CD4-positive, CD25-positive, alpha-beta regulatory T cell (primary cell): ENCODE measurements around the gene DACT3. TPM values are rescaled to one million over a fixed set of nuclear protein-coding genes. Genes with fewer than 3 reads are reported as not detected.

Experiments
- ATAC-seq, 2 donors: fragments of 150-1000 bp; cut with Tn5 transposase; one replicate each; pipeline ENCODE4 v1.10.0; 2021; ENCODE audit warnings: low read depth in 2 of 2, moderate number of reproducible peaks in 2 of 2, moderate library complexity in 1 of 2
- DNase-seq, 3 donors: peaks; one replicate each; pipeline versions ENCODE4 v3.0.0 to v3.0.0-alpha.2; 2012 to 2022; ENCODE audit warnings: mixed read lengths in 1 of 3
- H3K27ac ChIP-seq: one replicate; pipeline ENCODE4 v1.7.0; 2013; ENCODE audit warnings: mild to moderate bottlenecking, low read length; ENCODE audit not compliant: insufficient read depth, poor library complexity, severe bottlenecking
- H3K27me3 ChIP-seq: one replicate; pipeline ENCODE4 v1.7.0; 2013; ENCODE audit warnings: low read length; ENCODE audit not compliant: control insufficient read depth, insufficient read depth
- H3K36me3 ChIP-seq: one replicate; pipeline ENCODE4 v1.7.0; 2013; ENCODE audit warnings: mild to moderate bottlenecking, low read length, moderate library complexity; ENCODE audit not compliant: control insufficient read depth, insufficient read depth
- H3K4me1 ChIP-seq: 2 replicates; pipeline ENCODE4 v1.7.0; 2013; ENCODE audit warnings: mild to moderate bottlenecking, low read length; ENCODE audit not compliant: insufficient read depth, control insufficient read depth, poor library complexity, severe bottlenecking
- H3K4me3 ChIP-seq: one replicate; pipeline ENCODE4 v1.7.0; 2013; ENCODE audit warnings: low read depth, mild to moderate bottlenecking, low read length, moderate library complexity
- H3K9me3 ChIP-seq, 2 experiments: 1 replicate in 1 of 2; 2 replicates in 1 of 2; pipeline ENCODE4 v1.7.0; 2013; ENCODE audit warnings: low read length in 2 of 2, mild to moderate bottlenecking in 1 of 2, moderate library complexity in 1 of 2; ENCODE audit not compliant: control insufficient read depth in 2 of 2
- H3K27ac Mint-ChIP-seq, 3 donors: one replicate each; pipeline ENCODE4 v1.8.0; 2020 to 2022; ENCODE audit warnings: mild to moderate bottlenecking in 3 of 3, mixed read lengths in 3 of 3, moderate library complexity in 2 of 3
- H3K27me3 Mint-ChIP-seq: one replicate; pipeline ENCODE4 v1.8.0; 2022; ENCODE audit warnings: mild to moderate bottlenecking, mixed read lengths
- H3K36me3 Mint-ChIP-seq: one replicate; pipeline ENCODE4 v1.8.0; 2020; ENCODE audit warnings: mixed read lengths
- H3K4me1 Mint-ChIP-seq, 4 donors: one replicate each; pipeline ENCODE4 v1.8.0; 2020 to 2022; ENCODE audit warnings: mixed read lengths in 4 of 4, mild to moderate bottlenecking in 1 of 4
- H3K4me3 Mint-ChIP-seq, 4 donors: one replicate each; pipeline ENCODE4 v1.8.0; 2020 to 2022; ENCODE audit warnings: mild to moderate bottlenecking in 4 of 4, mixed read lengths in 4 of 4, moderate library complexity in 3 of 4
- H3K9me3 Mint-ChIP-seq, 7 donors: one replicate each; pipeline ENCODE4 v1.8.0; 2020 to 2022; ENCODE audit warnings: mixed read lengths in 7 of 7, mild to moderate bottlenecking in 3 of 7, moderate library complexity in 2 of 7
- polyA plus RNA-seq, 4 donors: library from polyadenylated mRNA; unstranded; fragments of 300-500 nt; fragmentation: Illumina TruSeq; gene quantifications; one replicate each; pipeline ENCODE4 v1.2.3, GENCODE V29; 2021
- total RNA-seq: library from RNA; stranded (reverse); gene quantifications from one replicate; pipeline ENCODE4 v1.2.3, GENCODE V29; 2022

DACT3 gene
- total and polyA plus RNA-seq, 5 donors from 2014 or later, result not detected

- Histone ChIP-seq H3K27me3 (no peaks in the 10 kb centered on the region), H3K27ac (no peak overlapping the region), H3K9me3 (no peaks in the 10 kb centered on the region), H3K4me1 (no peaks in the 10 kb centered on the region), H3K4me3 (no peak overlapping the region), H3K36me3 (peaks cover 92% of the 10 kb centered on the region)
- no peak overlapping the region for H3K27ac Mint-ChIP-seq
- ATAC-seq (no peak), DNase-seq (no peak)
- no peak overlapping the region for H3K4me3 Mint-ChIP-seq
- H3K4me1 Mint-ChIP-seq, result peaks cover 0 to 7% (median 5%) of the 10 kb centered on the region in 4 donors
- H3K36me3 Mint-ChIP-seq, result peaks cover 37% of the 10 kb centered on the region
- no peaks in the 10 kb centered on the region for H3K27me3 Mint-ChIP-seq
- H3K9me3 Mint-ChIP-seq, result no peaks in the 10 kb centered on the region
Observed at GRCh38 chr19:46696052-46696451, 35.1 kb upstream of the DACT3 start.

- Histone ChIP-seq H3K9me3 (no peaks in the 10 kb centered on the region), H3K27ac (no peak overlapping the region), H3K36me3 (peaks cover 90% of the 10 kb centered on the region), H3K4me3 (no peak overlapping the region), H3K4me1 (no peaks in the 10 kb centered on the region), H3K27me3 (no peaks in the 10 kb centered on the region)
- H3K4me1 Mint-ChIP-seq, result peaks cover 0 to 10% (median 4%) of the 10 kb centered on the region in 4 donors
- peak overlapping the region in 2 of 3 donors; percentile 36 to 47 for H3K27ac Mint-ChIP-seq
- H3K4me3 Mint-ChIP-seq, result no peak overlapping the region
- ATAC-seq (no peak), DNase-seq (no peak)
- peaks cover 39% of the 10 kb centered on the region for H3K36me3 Mint-ChIP-seq
- H3K9me3 Mint-ChIP-seq, result no peaks in the 10 kb centered on the region
- H3K27me3 Mint-ChIP-seq, result no peaks in the 10 kb centered on the region
Observed at GRCh38 chr19:46693760-46694159, 32.8 kb upstream of the DACT3 start.

GRCh38 chr19:46692918-46693722 lies 32.1 kb upstream of the DACT3 start:
- H3K9me3 ChIP-seq, result no peaks in the 10 kb centered on the region
- DNase-seq (no peak), ATAC-seq (no peak)
- H3K9me3 Mint-ChIP-seq, result no peaks in the 10 kb centered on the region
- H3K4me1 Mint-ChIP-seq, result peaks cover 0 to 10% (median 4%) of the 10 kb centered on the region in 4 donors
- H3K4me3 ChIP-seq, result no peak overlapping the region
- no peak overlapping the region for H3K4me3 Mint-ChIP-seq
- no peaks in the 10 kb centered on the region for H3K4me1 ChIP-seq
- H3K27ac Mint-ChIP-seq, result peak overlapping the region in 2 of 3 donors; percentile 47 to 59
- peaks cover 89% of the 10 kb centered on the region for H3K36me3 ChIP-seq
- no peaks in the 10 kb centered on the region for H3K27me3 ChIP-seq
- peaks cover 37% of the 10 kb centered on the region for H3K36me3 Mint-ChIP-seq
- H3K27me3 Mint-ChIP-seq, result no peaks in the 10 kb centered on the region
- no peak overlapping the region for H3K27ac ChIP-seq

GRCh38 chr19:46691948-46692347 lies 31.0 kb upstream of the DACT3 start:
- no peak for DNase-seq
- H3K36me3 Mint-ChIP-seq, result peaks cover 39% of the 10 kb centered on the region
- H3K27ac Mint-ChIP-seq, result no peak overlapping the region
- no peaks in the 10 kb centered on the region for H3K9me3 ChIP-seq
- peaks cover 0 to 10% (median 4%) of the 10 kb centered on the region in 4 donors for H3K4me1 Mint-ChIP-seq
- H3K27me3 Mint-ChIP-seq, result no peaks in the 10 kb centered on the region
- H3K27me3 ChIP-seq, result no peaks in the 10 kb centered on the region
- no peak overlapping the region for H3K27ac ChIP-seq
- ATAC-seq, result no peak
- H3K9me3 Mint-ChIP-seq, result no peaks in the 10 kb centered on the region
- no peaks in the 10 kb centered on the region for H3K4me1 ChIP-seq
- H3K4me3 ChIP-seq, result no peak overlapping the region
- H3K36me3 ChIP-seq, result peaks cover 94% of the 10 kb centered on the region
- H3K4me3 Mint-ChIP-seq, result no peak overlapping the region

GRCh38 chr19:46691104-46691503 lies 30.1 kb upstream of the DACT3 start:
- Mint-ChIP-seq H3K36me3 (peaks cover 33% of the 10 kb centered on the region), H3K27me3 (no peaks in the 10 kb centered on the region), H3K4me3 (no peak overlapping the region), H3K27ac (peak overlapping the region in 2 of 3 donors; percentile 38 to 84), H3K9me3 (no peaks in the 10 kb centered on the region), H3K4me1 (peaks cover 0 to 10% (median 4%) of the 10 kb centered on the region in 4 donors)
- Histone ChIP-seq H3K27ac (no peak overlapping the region), H3K4me1 (no peaks in the 10 kb centered on the region), H3K9me3 (no peaks in the 10 kb centered on the region), H3K36me3 (peaks cover 91% of the 10 kb centered on the region), H3K27me3 (no peaks in the 10 kb centered on the region), H3K4me3 (no peak overlapping the region)
- DNase-seq, result no peak
- ATAC-seq, result no peak

GRCh38 chr19:46689358-46689757 lies 28.4 kb upstream of the DACT3 start:
- no peaks in the 10 kb centered on the region for H3K9me3 ChIP-seq
- H3K4me3 ChIP-seq, result no peak overlapping the region
- DNase-seq, result no peak
- peaks cover 92% of the 10 kb centered on the region for H3K36me3 ChIP-seq
- peaks cover 36% of the 10 kb centered on the region for H3K36me3 Mint-ChIP-seq
- H3K4me1 Mint-ChIP-seq, result peaks cover 0 to 11% (median 2%) of the 10 kb centered on the region in 4 donors
- no peaks in the 10 kb centered on the region for H3K27me3 ChIP-seq
- H3K27ac ChIP-seq, result no peak overlapping the region
- H3K4me1 ChIP-seq, result no peaks in the 10 kb centered on the region
- no peak overlapping the region for H3K27ac Mint-ChIP-seq
- no peak for ATAC-seq
- H3K4me3 Mint-ChIP-seq, result no peak overlapping the region
- H3K27me3 Mint-ChIP-seq, result no peaks in the 10 kb centered on the region
- peaks cover 0 to 2% (median 0%) of the 10 kb centered on the region in 7 donors for H3K9me3 Mint-ChIP-seq

GRCh38 chr19:46687438-46688145 lies 26.6 kb upstream of the DACT3 start:
- peak overlapping the region in 1 of 3 donors; percentile 48 for H3K27ac Mint-ChIP-seq
- Histone ChIP-seq H3K4me3 (no peak overlapping the region), H3K9me3 (no peaks in the 10 kb centered on the region), H3K36me3 (peaks cover 91% of the 10 kb centered on the region), H3K27me3 (no peaks in the 10 kb centered on the region), H3K4me1 (no peaks in the 10 kb centered on the region), H3K27ac (no peak overlapping the region)
- no peak overlapping the region for H3K4me3 Mint-ChIP-seq
- H3K9me3 Mint-ChIP-seq, result peaks cover 0 to 2% (median 0%) of the 10 kb centered on the region in 7 donors
- H3K36me3 Mint-ChIP-seq, result peaks cover 37% of the 10 kb centered on the region
- H3K27me3 Mint-ChIP-seq, result no peaks in the 10 kb centered on the region
- ATAC-seq (peak; percentile 22 to 35), DNase-seq (no peak)
- H3K4me1 Mint-ChIP-seq, result peaks cover 0 to 8% (median under 1%) of the 10 kb centered on the region in 4 donors
